NCI-H1048 (cell line): ENCODE measurements around the gene FFAR1.

ENCODE experiments used
- DNase-seq: peaks from one replicate; lab custom pipeline; 2025; lab: John Stamatoyannopoulos, UW

Gene FFAR1

GRCh38 chr19:35347171-35347929, at the start of gene FFAR1:
FFAR1 (plus strand) TSS chr19:35347902; CDS start chr19:35351552, 3,650 bp downstream.
- DNase-seq: no peak

GRCh38 chr19:35297922-35298321, 49.8 kb upstream of the FFAR1 start:
- no peak for DNase-seq

GRCh38 chr19:35298561-35298972, 49.1 kb upstream of the FFAR1 start:
- DNase-seq: no peak

GRCh38 chr19:35299523-35300338, 48.0 kb upstream of the FFAR1 start:
- DNase-seq: no peak

- no peak for DNase-seq
Observed at GRCh38 chr19:35300339-35300649, 47.4 kb upstream of the FFAR1 start.

- no peak for DNase-seq
Observed at GRCh38 chr19:35301961-35302360, 45.7 kb upstream of the FFAR1 start.

- no peak for DNase-seq
Observed at GRCh38 chr19:35302446-35302845, 45.3 kb upstream of the FFAR1 start.

- no peak for DNase-seq
Observed at GRCh38 chr19:35303357-35303915, 44.3 kb upstream of the FFAR1 start.

- no peak for DNase-seq
Observed at GRCh38 chr19:35304036-35304435, 43.7 kb upstream of the FFAR1 start.

GRCh38 chr19:35305181-35305580, 42.5 kb upstream of the FFAR1 start:
- DNase-seq: no peak

GRCh38 chr19:35306473-35307246, 41.0 kb upstream of the FFAR1 start:
- no peak for DNase-seq

GRCh38 chr19:35307931-35308330, 39.8 kb upstream of the FFAR1 start:
- no peak for DNase-seq

- no peak for DNase-seq
Observed at GRCh38 chr19:35308910-35309309, 38.8 kb upstream of the FFAR1 start.

- DNase-seq: no peak
Observed at GRCh38 chr19:35309481-35310279, 38.0 kb upstream of the FFAR1 start.

GRCh38 chr19:35310331-35310730, 37.4 kb upstream of the FFAR1 start:
- no peak for DNase-seq

- DNase-seq: no peak
Observed at GRCh38 chr19:35310811-35311465, 36.8 kb upstream of the FFAR1 start.

- DNase-seq: no peak
Observed at GRCh38 chr19:35311901-35312665, 35.6 kb upstream of the FFAR1 start.

- no peak for DNase-seq
Observed at GRCh38 chr19:35313587-35313986, 34.1 kb upstream of the FFAR1 start.

GRCh38 chr19:35314031-35314430, 33.7 kb upstream of the FFAR1 start:
- no peak for DNase-seq

- DNase-seq: no peak
Observed at GRCh38 chr19:35314858-35315470, 32.7 kb upstream of the FFAR1 start.
